ENCODE results near the gene DDX10. TPM values are rescaled to one million over a fixed set of nuclear protein-coding genes. Genes with fewer than 3 reads are reported as not detected.

DDX10 gene
- total RNA-seq, 1 donor from 2014 or later: 38.5 TPM

DNA sequence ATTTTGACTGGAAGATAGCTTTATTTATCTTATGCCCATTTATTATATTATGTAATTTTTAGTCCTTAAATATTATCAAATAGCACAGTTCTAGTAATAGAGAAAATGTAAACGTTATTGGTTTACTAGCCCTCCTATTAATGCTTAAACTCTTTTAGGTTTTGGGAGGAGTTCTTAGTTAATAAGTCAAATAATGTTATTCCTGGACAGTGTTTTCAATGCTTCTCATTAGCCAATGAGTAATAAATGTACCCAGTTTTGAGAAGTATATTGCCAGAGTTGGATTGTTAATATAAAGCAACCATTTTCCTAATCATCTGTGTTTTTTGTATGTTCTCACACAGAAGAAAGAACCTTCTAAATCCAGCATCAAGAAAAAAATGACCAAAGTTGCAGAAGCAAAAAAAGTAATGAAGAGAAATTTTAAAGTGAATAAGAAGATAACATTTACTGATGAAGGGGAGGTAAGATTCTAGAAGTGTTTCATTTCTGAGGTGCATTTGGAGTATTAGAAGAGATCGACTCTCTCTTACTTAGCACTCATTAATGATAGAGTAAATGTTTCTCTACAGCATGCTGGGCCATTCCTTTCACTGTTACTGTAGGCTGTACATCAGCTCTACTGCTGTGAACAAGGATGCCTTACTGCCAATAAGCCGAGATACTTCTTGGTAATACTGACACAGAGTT is 173.4 kb downstream of the DDX10 start:
- no peak for DNase-seq (ENCODE audit: low spot score in 2 of 2, unreplicated experiment in 2 of 2)
- Mint-ChIP-seq H3K36me3 (peaks cover 9% of the 10 kb centered on the region), H3K9me3 (no peaks in the 10 kb centered on the region), H3K4me1 (no peaks in the 10 kb centered on the region), H3K27me3 (ENCODE audit: low read depth) (no peaks in the 10 kb centered on the region), H3K4me3 (no peak overlapping the region), H3K27ac (no peak overlapping the region)
- TF ChIP-seq, protein P1, sequence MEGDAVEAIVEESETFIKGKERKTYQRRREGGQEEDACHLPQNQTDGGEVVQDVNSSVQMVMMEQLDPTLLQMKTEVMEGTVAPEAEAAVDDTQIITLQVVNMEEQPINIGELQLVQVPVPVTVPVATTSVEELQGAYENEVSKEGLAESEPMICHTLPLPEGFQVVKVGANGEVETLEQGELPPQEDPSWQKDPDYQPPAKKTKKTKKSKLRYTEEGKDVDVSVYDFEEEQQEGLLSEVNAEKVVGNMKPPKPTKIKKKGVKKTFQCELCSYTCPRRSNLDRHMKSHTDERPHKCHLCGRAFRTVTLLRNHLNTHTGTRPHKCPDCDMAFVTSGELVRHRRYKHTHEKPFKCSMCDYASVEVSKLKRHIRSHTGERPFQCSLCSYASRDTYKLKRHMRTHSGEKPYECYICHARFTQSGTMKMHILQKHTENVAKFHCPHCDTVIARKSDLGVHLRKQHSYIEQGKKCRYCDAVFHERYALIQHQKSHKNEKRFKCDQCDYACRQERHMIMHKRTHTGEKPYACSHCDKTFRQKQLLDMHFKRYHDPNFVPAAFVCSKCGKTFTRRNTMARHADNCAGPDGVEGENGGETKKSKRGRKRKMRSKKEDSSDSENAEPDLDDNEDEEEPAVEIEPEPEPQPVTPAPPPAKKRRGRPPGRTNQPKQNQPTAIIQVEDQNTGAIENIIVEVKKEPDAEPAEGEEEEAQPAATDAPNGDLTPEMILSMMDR (IDR thresholded peaks at IDR 0.05; ENCODE audit: unreplicated experiment): no peak

DNA sequence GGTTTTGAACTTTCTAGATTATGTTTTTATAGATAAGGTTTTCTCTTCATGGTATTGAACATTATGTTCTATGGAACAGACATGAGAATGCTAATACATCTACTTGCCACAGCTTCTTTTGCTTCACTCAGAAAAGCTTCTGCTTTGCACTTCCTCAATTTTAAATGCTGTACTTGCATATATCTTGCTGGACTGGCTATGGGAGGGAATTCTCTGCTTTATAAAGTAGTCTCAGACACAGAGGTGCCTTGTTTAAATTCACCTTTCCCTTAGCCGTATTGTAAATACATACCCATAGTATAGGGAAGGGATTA is 173.9 kb downstream of the DDX10 start:
- Mint-ChIP-seq H3K9me3 (no peaks in the 10 kb centered on the region), H3K4me3 (no peak overlapping the region), H3K27ac (no peak overlapping the region), H3K27me3 (ENCODE audit: low read depth) (no peaks in the 10 kb centered on the region), H3K36me3 (peaks cover 9% of the 10 kb centered on the region), H3K4me1 (no peaks in the 10 kb centered on the region)
- TF ChIP-seq, protein P1 (IDR thresholded peaks at IDR 0.05; ENCODE audit: unreplicated experiment): no peak
- DNase-seq (ENCODE audit: low spot score in 2 of 2, unreplicated experiment in 2 of 2): no peak

DNA sequence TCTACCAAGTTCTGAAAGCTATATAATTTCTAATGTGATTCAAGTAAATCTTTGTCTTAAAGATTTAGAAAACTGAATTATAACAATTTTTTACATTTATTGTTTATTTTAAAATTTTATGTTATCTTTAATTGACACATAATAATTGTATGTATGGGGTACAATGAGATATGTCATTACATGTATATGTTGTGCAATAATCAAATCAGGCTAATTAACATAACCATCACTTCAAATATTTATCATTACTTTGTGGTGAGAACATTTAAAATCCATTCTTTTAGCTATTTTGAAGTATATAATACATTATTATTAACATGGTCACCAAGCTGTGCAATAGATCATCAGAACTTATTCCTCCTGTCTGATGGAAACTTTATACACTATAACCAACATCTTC is 181.1 kb downstream of the DDX10 start:
- peaks cover 2% of the 10 kb centered on the region for H3K36me3 Mint-ChIP-seq
- peaks cover 10% of the 10 kb centered on the region for H3K4me1 Mint-ChIP-seq
- TF ChIP-seq, protein P1 (IDR thresholded peaks at IDR 0.05; ENCODE audit: unreplicated experiment): no peak
- H3K27me3 Mint-ChIP-seq (ENCODE audit: low read depth): no peaks in the 10 kb centered on the region
- no peak for DNase-seq (ENCODE audit: low spot score in 2 of 2, unreplicated experiment in 2 of 2)
- H3K27ac Mint-ChIP-seq: no peak overlapping the region
- H3K9me3 Mint-ChIP-seq: no peaks in the 10 kb centered on the region
- no peak overlapping the region for H3K4me3 Mint-ChIP-seq

DNA sequence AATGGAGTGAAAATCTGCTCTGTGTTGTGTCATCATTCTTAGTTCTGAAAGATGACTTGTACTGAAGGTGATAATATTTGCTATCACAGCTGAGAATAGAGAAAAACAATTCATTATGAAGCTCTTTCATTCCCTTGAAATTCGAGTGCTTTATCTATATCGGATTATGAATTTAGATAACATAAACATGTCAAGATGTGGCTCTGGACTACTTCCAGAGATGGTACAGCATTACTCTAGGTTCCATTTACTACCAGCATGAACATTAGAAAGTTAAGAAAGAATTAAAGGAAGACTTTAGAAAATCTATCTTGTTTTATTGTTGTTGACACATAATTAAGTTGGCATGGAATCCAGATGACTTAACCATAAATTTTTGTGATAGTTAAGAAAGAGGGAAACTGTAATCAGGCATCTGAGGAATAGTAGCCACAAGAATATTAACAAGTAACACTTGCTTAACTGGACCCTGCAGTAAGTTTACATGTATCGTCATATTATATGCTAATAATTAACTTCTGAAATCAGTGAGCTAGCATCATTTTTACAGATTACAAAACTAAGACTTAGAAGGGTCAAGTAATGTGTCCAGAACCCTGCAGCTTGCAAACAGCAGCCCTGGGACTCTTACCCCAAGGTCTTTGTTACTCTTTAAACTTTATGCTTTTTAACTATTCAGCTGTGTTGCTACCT is 182.6 kb downstream of the DDX10 start:
- Mint-ChIP-seq H3K4me3 (no peak overlapping the region), H3K27ac (no peak overlapping the region), H3K36me3 (no peaks in the 10 kb centered on the region), H3K9me3 (no peaks in the 10 kb centered on the region), H3K4me1 (peaks cover 10% of the 10 kb centered on the region), H3K27me3 (ENCODE audit: low read depth) (no peaks in the 10 kb centered on the region)
- TF ChIP-seq, protein P1 (IDR thresholded peaks at IDR 0.05; ENCODE audit: unreplicated experiment): no peak
- no peak for DNase-seq (ENCODE audit: low spot score in 2 of 2, unreplicated experiment in 2 of 2)

DNA sequence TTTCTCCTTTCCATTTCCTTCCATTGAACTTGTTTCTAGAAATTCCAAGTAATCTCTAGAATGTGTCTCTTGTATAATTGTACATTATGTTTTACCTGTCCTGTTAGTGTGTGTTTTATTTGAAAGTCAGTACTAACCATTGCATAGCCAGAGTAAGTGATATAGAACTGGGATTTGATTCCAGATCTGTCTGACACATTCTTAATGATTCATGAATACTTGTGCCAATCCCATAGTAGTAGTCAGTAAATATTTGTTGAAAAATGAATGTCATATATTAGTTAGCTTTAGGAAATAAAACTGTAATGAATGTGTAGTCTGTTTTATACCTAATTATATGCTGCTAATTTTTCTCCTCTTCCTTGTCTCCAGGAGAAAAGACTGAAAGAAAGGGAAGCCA is 186.9 kb downstream of the DDX10 start:
- TF ChIP-seq, protein P1 (IDR thresholded peaks at IDR 0.05; ENCODE audit: unreplicated experiment): no peak
- no peak overlapping the region for H3K27ac Mint-ChIP-seq
- no peaks in the 10 kb centered on the region for H3K27me3 Mint-ChIP-seq (ENCODE audit: low read depth)
- no peak overlapping the region for H3K4me3 Mint-ChIP-seq
- H3K9me3 Mint-ChIP-seq: no peaks in the 10 kb centered on the region
- no peaks in the 10 kb centered on the region for H3K36me3 Mint-ChIP-seq
- DNase-seq (ENCODE audit: low spot score in 2 of 2, unreplicated experiment in 2 of 2): no peak
- H3K4me1 Mint-ChIP-seq: peaks cover 17% of the 10 kb centered on the region
